HepG2 (cell line): ENCODE data around the gene IL22RA1. TPM values are rescaled to one million over a fixed set of nuclear protein-coding genes. Genes with fewer than 3 reads are reported as not detected.

Experiments
- CEBPG ChIP-seq: IDR thresholded peaks from 2 replicates; pipeline ENCODE4 v1.6.1; 2016
- FOXA1 ChIP-seq, 2 experiments: fragments of 450-650 bp in 1 of 2; sonication (generic) in 1 of 2; formaldehyde crosslinking in 1 of 2; IDR thresholded peaks; 2 replicates each; pipeline versions ENCODE4 v1.4.0 to v1.6.1; 2016 to 2020; ENCODE audit warnings: missing genetic modification reagents in 1 of 2
- KLF12 ChIP-seq: sonication (generic); formaldehyde crosslinking; IDR thresholded peaks from 2 replicates; pipeline ENCODE4 v1.4.0; 2020; ENCODE audit warnings: missing genetic modification reagents, borderline replicate concordance
- KLF6 ChIP-seq: IDR thresholded peaks from 2 replicates; pipeline ENCODE4 v1.8.0; 2016; ENCODE audit warnings: missing biosample characterization, missing genetic modification reagents
- KLF9 ChIP-seq: IDR thresholded peaks from 2 replicates; pipeline ENCODE4 v1.6.1; 2016; ENCODE audit warnings: low read depth
- NFKBIZ ChIP-seq: IDR thresholded peaks from 2 replicates; pipeline ENCODE4 v1.6.1; 2018; ENCODE audit warnings: missing genetic modification reagents, missing compliant biosample characterization
- RARA ChIP-seq: IDR thresholded peaks from 2 replicates; pipeline ENCODE4 v1.6.1; 2016; ENCODE audit warnings: missing genetic modification reagents, missing compliant biosample characterization
- RBM39 ChIP-seq: fragments of 200-400 bp; formaldehyde crosslinking; IDR thresholded peaks from one replicate; pipeline ENCODE4 v1.6.1; 2018; ENCODE audit warnings: antibody characterized with exemption, mild to moderate bottlenecking, low read depth, low read length; ENCODE audit not compliant: poor library complexity, severe bottlenecking
- SRF ChIP-seq: IDR thresholded peaks from 2 replicates; pipeline ENCODE4 v1.6.1; 2011; ENCODE audit warnings: mild to moderate bottlenecking, low read depth, low read length, moderate library complexity
- ZBTB21 ChIP-seq: sonication (generic); formaldehyde crosslinking; IDR thresholded peaks from 2 replicates; pipeline ENCODE4 v1.4.0; 2020; ENCODE audit warnings: missing genetic modification reagents
- ZSCAN21 ChIP-seq: sonication (generic); formaldehyde crosslinking; IDR thresholded peaks from 2 replicates; pipeline ENCODE4 v1.8.0; 2022; ENCODE audit warnings: mild to moderate bottlenecking, missing genetic modification reagents, moderate library complexity, borderline replicate concordance
- polyA plus RNA-seq, 8 experiments: library from polyadenylated mRNA; depleted of rRNA in 3 of 8; stranded (reverse) in 7 of 8; unstranded in 1 of 8; fragments of >200 nt; fragmentation: Illumina TruSeq in 4 of 8; extraction: Trizol in 4 of 8; gene quantifications; 2 replicates each; pipeline versions ENCODE4 v1.2.1 to v1.2.3, GENCODE V29; 2011 to 2016; ENCODE audit warnings: low read depth in 4 of 8, missing spikeins in 1 of 8, mixed read lengths in 1 of 8; ENCODE audit not compliant: insufficient read depth in 1 of 8
- total RNA-seq, 5 experiments: library from RNA; depleted of rRNA; stranded (reverse); fragments of >200 nt; fragmentation: Illumina TruSeq; extraction: Trizol; gene quantifications; 2 replicates each; pipeline ENCODE4 v1.2.3, GENCODE V29; 2016; ENCODE audit warnings: low read depth in 1 of 5
- TF ChIP-seq, protein P1 (sequence below): sonication (generic); formaldehyde crosslinking; IDR thresholded peaks from 2 replicates; pipeline ENCODE4 v1.4.0; 2020; ENCODE audit warnings: missing genetic modification reagents, borderline replicate concordance
- TF ChIP-seq, protein P2 (sequence below): sonication (generic); formaldehyde crosslinking; IDR thresholded peaks from 2 replicates; pipeline ENCODE4 v1.5.0; 2020; ENCODE audit warnings: missing genetic modification reagents, mild to moderate bottlenecking, borderline replicate concordance
- TF ChIP-seq, protein P3 (sequence below): sonication (generic); formaldehyde crosslinking; IDR thresholded peaks from 2 replicates; pipeline ENCODE4 v1.5.1; 2020; ENCODE audit warnings: mild to moderate bottlenecking, missing genetic modification reagents, moderate library complexity
- TF ChIP-seq, protein P4 (sequence below): sonication (generic); formaldehyde crosslinking; IDR thresholded peaks from 2 replicates; pipeline ENCODE4 v1.4.0; 2020; ENCODE audit warnings: missing genetic modification reagents
- TF ChIP-seq, protein P5 (sequence below): sonication (generic); formaldehyde crosslinking; IDR thresholded peaks from 2 replicates; pipeline ENCODE4 v1.5.0; 2020; ENCODE audit warnings: missing genetic modification reagents
- TF ChIP-seq, protein P6 (sequence below): sonication (generic); formaldehyde crosslinking; IDR thresholded peaks from 2 replicates; pipeline ENCODE4 v1.5.0; 2020; ENCODE audit warnings: missing genetic modification reagents

Gene IL22RA1
- total and polyA plus RNA-seq, 2 of the 13 experiments (the other 11 are each of a cell fraction or from before 2014, with no cell fraction given): 4.4 to 10.2 TPM

DNA sequence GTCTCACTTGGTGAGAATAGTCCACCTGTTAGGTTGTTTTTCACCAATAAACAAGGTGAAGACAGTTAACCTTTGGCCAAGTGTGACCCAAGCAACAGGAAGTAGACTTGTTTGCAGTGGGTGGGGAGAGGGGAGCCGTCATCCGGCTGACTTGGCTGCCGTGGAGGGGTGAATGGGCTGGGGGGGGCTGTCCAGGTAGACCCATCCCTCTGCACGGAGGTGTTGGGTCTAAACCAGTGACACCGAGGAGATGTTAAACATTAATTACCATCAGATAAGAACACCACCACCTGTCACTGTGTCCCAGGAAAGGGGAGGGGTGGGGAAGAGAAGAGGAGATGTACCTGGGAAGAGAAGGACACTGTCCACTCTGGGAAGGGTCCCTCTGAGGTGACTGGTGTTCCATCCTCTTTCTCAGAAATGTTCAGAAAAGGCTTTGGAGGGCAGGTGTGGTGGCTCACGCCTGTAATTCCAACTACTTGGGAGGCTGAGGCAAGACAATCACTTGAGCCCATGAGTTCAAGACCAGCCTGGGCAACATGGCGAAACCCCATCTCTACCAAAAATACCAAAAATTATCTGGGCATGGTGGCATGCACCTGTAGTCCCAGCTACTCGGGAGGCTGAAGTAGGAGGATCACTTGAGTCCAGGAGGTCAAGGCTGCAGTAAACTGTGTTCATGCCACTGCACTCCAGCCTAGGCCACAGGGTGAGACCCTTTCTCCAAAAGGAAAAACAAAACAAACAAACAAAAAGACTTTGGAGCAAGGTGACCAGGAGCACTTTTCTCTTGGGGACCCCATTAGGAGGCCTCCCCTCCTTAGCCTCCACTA lies 24.3 kb downstream of the IL22RA1 start (continued):
- no peak for TF ChIP-seq FOXA1 (IDR thresholded peaks at IDR 0.05)
- peak; percentile 60 for TF ChIP-seq FOXA1 (CRISPR knock-in tag; IDR thresholded peaks at IDR 0.05)
- TF ChIP-seq, protein P1, sequence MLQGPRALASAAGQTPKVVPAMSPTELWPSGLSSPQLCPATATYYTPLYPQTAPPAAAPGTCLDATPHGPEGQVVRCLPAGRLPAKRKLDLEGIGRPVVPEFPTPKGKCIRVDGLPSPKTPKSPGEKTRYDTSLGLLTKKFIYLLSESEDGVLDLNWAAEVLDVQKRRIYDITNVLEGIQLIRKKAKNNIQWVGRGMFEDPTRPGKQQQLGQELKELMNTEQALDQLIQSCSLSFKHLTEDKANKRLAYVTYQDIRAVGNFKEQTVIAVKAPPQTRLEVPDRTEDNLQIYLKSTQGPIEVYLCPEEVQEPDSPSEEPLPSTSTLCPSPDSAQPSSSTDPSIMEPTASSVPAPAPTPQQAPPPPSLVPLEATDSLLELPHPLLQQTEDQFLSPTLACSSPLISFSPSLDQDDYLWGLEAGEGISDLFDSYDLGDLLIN: no peak
- TF ChIP-seq KLF6 (CRISPR knock-in tag): no peak
- peak; percentile 41; the same call in 1 of the 2 replicates for TF ChIP-seq ZBTB21 (CRISPR knock-in tag)
- 0 out of 2 replicates have a peak, but pooled peaks have one; percentile 46 for TF ChIP-seq KLF9
- peak; percentile 93 for TF ChIP-seq RARA (CRISPR knock-in tag)
- TF ChIP-seq, protein P2, sequence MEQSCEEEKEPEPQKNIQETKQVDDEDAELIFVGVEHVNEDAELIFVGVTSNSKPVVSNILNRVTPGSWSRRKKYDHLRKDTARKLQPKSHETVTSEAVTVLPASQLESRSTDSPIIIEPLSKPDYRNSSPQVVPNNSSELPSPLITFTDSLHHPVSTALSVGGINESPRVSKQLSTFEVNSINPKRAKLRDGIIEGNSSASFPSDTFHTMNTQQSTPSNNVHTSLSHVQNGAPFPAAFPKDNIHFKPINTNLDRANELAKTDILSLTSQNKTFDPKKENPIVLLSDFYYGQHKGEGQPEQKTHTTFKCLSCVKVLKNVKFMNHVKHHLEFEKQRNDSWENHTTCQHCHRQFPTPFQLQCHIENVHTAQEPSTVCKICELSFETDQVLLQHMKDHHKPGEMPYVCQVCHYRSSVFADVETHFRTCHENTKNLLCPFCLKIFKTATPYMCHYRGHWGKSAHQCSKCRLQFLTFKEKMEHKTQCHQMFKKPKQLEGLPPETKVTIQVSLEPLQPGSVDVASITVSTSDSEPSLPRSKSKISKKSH (CRISPR knock-in tag): no peak
- TF ChIP-seq, protein P3, sequence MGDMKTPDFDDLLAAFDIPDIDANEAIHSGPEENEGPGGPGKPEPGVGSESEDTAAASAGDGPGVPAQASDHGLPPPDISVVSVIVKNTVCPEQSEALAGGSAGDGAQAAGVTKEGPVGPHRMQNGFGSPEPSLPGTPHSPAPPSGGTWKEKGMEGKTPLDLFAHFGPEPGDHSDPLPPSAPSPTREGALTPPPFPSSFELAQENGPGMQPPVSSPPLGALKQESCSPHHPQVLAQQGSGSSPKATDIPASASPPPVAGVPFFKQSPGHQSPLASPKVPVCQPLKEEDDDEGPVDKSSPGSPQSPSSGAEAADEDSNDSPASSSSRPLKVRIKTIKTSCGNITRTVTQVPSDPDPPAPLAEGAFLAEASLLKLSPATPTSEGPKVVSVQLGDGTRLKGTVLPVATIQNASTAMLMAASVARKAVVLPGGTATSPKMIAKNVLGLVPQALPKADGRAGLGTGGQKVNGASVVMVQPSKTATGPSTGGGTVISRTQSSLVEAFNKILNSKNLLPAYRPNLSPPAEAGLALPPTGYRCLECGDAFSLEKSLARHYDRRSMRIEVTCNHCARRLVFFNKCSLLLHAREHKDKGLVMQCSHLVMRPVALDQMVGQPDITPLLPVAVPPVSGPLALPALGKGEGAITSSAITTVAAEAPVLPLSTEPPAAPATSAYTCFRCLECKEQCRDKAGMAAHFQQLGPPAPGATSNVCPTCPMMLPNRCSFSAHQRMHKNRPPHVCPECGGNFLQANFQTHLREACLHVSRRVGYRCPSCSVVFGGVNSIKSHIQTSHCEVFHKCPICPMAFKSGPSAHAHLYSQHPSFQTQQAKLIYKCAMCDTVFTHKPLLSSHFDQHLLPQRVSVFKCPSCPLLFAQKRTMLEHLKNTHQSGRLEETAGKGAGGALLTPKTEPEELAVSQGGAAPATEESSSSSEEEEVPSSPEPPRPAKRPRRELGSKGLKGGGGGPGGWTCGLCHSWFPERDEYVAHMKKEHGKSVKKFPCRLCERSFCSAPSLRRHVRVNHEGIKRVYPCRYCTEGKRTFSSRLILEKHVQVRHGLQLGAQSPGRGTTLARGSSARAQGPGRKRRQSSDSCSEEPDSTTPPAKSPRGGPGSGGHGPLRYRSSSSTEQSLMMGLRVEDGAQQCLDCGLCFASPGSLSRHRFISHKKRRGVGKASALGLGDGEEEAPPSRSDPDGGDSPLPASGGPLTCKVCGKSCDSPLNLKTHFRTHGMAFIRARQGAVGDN (CRISPR knock-in tag): peak; percentile 71
- TF ChIP-seq RBM39: no peak
- TF ChIP-seq, protein P4, sequence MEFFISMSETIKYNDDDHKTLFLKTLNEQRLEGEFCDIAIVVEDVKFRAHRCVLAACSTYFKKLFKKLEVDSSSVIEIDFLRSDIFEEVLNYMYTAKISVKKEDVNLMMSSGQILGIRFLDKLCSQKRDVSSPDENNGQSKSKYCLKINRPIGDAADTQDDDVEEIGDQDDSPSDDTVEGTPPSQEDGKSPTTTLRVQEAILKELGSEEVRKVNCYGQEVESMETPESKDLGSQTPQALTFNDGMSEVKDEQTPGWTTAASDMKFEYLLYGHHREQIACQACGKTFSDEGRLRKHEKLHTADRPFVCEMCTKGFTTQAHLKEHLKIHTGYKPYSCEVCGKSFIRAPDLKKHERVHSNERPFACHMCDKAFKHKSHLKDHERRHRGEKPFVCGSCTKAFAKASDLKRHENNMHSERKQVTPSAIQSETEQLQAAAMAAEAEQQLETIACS (CRISPR knock-in tag): no peak
- TF ChIP-seq, protein P5, sequence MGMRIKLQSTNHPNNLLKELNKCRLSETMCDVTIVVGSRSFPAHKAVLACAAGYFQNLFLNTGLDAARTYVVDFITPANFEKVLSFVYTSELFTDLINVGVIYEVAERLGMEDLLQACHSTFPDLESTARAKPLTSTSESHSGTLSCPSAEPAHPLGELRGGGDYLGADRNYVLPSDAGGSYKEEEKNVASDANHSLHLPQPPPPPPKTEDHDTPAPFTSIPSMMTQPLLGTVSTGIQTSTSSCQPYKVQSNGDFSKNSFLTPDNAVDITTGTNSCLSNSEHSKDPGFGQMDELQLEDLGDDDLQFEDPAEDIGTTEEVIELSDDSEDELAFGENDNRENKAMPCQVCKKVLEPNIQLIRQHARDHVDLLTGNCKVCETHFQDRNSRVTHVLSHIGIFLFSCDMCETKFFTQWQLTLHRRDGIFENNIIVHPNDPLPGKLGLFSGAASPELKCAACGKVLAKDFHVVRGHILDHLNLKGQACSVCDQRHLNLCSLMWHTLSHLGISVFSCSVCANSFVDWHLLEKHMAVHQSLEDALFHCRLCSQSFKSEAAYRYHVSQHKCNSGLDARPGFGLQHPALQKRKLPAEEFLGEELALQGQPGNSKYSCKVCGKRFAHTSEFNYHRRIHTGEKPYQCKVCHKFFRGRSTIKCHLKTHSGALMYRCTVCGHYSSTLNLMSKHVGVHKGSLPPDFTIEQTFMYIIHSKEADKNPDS: no peak
- TF ChIP-seq, protein P6, sequence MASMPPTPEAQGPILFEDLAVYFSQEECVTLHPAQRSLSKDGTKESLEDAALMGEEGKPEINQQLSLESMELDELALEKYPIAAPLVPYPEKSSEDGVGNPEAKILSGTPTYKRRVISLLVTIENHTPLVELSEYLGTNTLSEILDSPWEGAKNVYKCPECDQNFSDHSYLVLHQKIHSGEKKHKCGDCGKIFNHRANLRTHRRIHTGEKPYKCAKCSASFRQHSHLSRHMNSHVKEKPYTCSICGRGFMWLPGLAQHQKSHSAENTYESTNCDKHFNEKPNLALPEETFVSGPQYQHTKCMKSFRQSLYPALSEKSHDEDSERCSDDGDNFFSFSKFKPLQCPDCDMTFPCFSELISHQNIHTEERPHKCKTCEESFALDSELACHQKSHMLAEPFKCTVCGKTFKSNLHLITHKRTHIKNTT (CRISPR knock-in tag): no peak
- TF ChIP-seq KLF12: no peak
- TF ChIP-seq SRF: no peak
- TF ChIP-seq ZSCAN21 (CRISPR knock-in tag): no peak
- peak; percentile 44; the same call in 1 of the 2 replicates for TF ChIP-seq CEBPG (CRISPR knock-in tag)
- no peak for TF ChIP-seq NFKBIZ (CRISPR knock-in tag)
